Neural progenitor cell (in vitro differentiated cells): ENCODE data around the gene HEMK1.

Experiments
- EZH2 ChIP-seq: fragments of 200-600 bp; sonication (generic); IDR thresholded peaks from 2 replicates; pipeline ENCODE4 v1.6.1; 2017; ENCODE audit warnings: antibody characterized with exemption, mild to moderate bottlenecking, moderate library complexity
- EZH2phosphoT487 ChIP-seq: fragments of 200-600 bp; sonication (generic); IDR thresholded peaks from 2 replicates; pipeline ENCODE4 v1.6.1; 2017; ENCODE audit warnings: antibody characterized with exemption
- TF ChIP-seq, protein P1 (sequence below): fragments of 200-600 bp; sonication (generic); IDR thresholded peaks from 2 replicates; pipeline ENCODE4 v1.5.1; 2017; ENCODE audit warnings: antibody characterized with exemption, mild to moderate bottlenecking

DNA sequence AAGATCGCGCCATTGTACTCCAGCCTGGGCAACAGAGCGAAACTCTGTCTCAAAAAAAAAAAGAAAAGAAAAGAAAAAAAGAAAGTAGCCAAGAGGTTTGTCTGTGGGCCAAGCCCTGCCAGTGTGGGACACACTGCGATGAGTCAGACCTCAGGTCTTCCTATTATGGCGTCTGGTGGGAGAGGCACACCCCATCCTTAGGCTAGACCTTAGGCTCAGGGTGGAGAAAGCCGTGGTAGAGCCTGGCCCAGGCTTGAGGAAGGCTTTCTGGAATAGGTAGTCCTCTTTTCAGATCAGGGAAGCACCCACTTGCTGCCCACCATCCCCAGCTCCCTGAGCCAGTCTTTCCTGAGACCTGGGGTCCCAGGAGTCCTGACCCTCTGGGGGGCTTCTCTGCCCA lies 6.0 kb downstream of the HEMK1 start:
- TF ChIP-seq, protein P1, sequence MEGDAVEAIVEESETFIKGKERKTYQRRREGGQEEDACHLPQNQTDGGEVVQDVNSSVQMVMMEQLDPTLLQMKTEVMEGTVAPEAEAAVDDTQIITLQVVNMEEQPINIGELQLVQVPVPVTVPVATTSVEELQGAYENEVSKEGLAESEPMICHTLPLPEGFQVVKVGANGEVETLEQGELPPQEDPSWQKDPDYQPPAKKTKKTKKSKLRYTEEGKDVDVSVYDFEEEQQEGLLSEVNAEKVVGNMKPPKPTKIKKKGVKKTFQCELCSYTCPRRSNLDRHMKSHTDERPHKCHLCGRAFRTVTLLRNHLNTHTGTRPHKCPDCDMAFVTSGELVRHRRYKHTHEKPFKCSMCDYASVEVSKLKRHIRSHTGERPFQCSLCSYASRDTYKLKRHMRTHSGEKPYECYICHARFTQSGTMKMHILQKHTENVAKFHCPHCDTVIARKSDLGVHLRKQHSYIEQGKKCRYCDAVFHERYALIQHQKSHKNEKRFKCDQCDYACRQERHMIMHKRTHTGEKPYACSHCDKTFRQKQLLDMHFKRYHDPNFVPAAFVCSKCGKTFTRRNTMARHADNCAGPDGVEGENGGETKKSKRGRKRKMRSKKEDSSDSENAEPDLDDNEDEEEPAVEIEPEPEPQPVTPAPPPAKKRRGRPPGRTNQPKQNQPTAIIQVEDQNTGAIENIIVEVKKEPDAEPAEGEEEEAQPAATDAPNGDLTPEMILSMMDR = no peak
- TF ChIP-seq EZH2 (no peak), EZH2phosphoT487 (no peak)
